Measurements from ENCODE around the gene TPRN. TPM values are rescaled to one million over a fixed set of nuclear protein-coding genes. Genes with fewer than 3 reads are reported as not detected.

Gene TPRN
- total RNA-seq, 1 experiment from 2014 or later, result 12.0 TPM

GRCh38 chr9:137219757-137220316, 19.3 kb upstream of the TPRN start:
- Histone ChIP-seq H3K4me3 (no peak overlapping the region), H3K9me3 (no peaks in the 10 kb centered on the region), H3K27me3 (no peaks in the 10 kb centered on the region), H3K36me3 (no peaks in the 10 kb centered on the region; the same call in 1 of the 2 replicates)
- no peak for DNase-seq

GRCh38 chr9:137218754-137219271, 18.3 kb upstream of the TPRN start:
- DNase-seq, result peak; percentile 46
- no peaks in the 10 kb centered on the region for H3K9me3 ChIP-seq
- H3K36me3 ChIP-seq, result no peaks in the 10 kb centered on the region; the same call in 1 of the 2 replicates
- no peaks in the 10 kb centered on the region for H3K27me3 ChIP-seq
- no peak overlapping the region for H3K4me3 ChIP-seq

GRCh38 chr9:137218212-137218753, 17.7 kb upstream of the TPRN start:
- no peaks in the 10 kb centered on the region for H3K9me3 ChIP-seq
- H3K36me3 ChIP-seq, result no peaks in the 10 kb centered on the region; the same call in 1 of the 2 replicates
- H3K4me3 ChIP-seq, result no peak overlapping the region
- no peaks in the 10 kb centered on the region for H3K27me3 ChIP-seq
- no peak for DNase-seq

GRCh38 chr9:137217276-137218211, 17.0 kb upstream of the TPRN start:
- Histone ChIP-seq H3K4me3 (no peak overlapping the region), H3K36me3 (peaks cover 2% of the 10 kb centered on the region; the same call in 1 of the 2 replicates), H3K27me3 (no peaks in the 10 kb centered on the region), H3K9me3 (no peaks in the 10 kb centered on the region)
- DNase-seq, result no peak

GRCh38 chr9:137216188-137216965, 15.8 kb upstream of the TPRN start:
- H3K36me3 ChIP-seq, result peaks cover 2% of the 10 kb centered on the region; the same call in 1 of the 2 replicates
- DNase-seq, result no peak
- no peaks in the 10 kb centered on the region for H3K9me3 ChIP-seq
- no peaks in the 10 kb centered on the region for H3K27me3 ChIP-seq
- H3K4me3 ChIP-seq, result no peak overlapping the region

GRCh38 chr9:137215196-137215986, 14.8 kb upstream of the TPRN start:
- peaks cover 2% of the 10 kb centered on the region; the same call in 1 of the 2 replicates for H3K36me3 ChIP-seq
- H3K27me3 ChIP-seq, result no peaks in the 10 kb centered on the region
- H3K4me3 ChIP-seq, result no peak overlapping the region
- H3K9me3 ChIP-seq, result no peaks in the 10 kb centered on the region
- DNase-seq, result no peak

- Histone ChIP-seq H3K27me3 (no peaks in the 10 kb centered on the region), H3K9me3 (no peaks in the 10 kb centered on the region), H3K36me3 (peaks cover 2% of the 10 kb centered on the region; the same call in 1 of the 2 replicates), H3K4me3 (no peak overlapping the region)
- no peak for DNase-seq
These were observed 14.1 kb upstream of the TPRN start for GRCh38 chr9:137214620-137215019.

GRCh38 chr9:137213160-137214060, 12.9 kb upstream of the TPRN start:
- no peak for DNase-seq
- Histone ChIP-seq H3K27me3 (no peaks in the 10 kb centered on the region), H3K9me3 (no peaks in the 10 kb centered on the region), H3K4me3 (no peak overlapping the region), H3K36me3 (peaks cover 2% of the 10 kb centered on the region; the same call in 1 of the 2 replicates)

- no peaks in the 10 kb centered on the region for H3K9me3 ChIP-seq
- no peak overlapping the region for H3K4me3 ChIP-seq
- no peaks in the 10 kb centered on the region for H3K27me3 ChIP-seq
- peaks cover 5% of the 10 kb centered on the region for H3K36me3 ChIP-seq
- no peak for DNase-seq
These were observed 12.0 kb upstream of the TPRN start for GRCh38 chr9:137212520-137212919.

- no peak for DNase-seq
- H3K4me3 ChIP-seq, result no peak overlapping the region
- H3K9me3 ChIP-seq, result no peaks in the 10 kb centered on the region
- H3K36me3 ChIP-seq, result peaks cover 13% of the 10 kb centered on the region
- no peaks in the 10 kb centered on the region for H3K27me3 ChIP-seq
These were observed 11.0 kb upstream of the TPRN start for GRCh38 chr9:137211532-137211931.

GRCh38 chr9:137206602-137207001, 6.1 kb upstream of the TPRN start:
- peak overlapping the region; percentile 82 for H3K4me3 ChIP-seq
- peaks cover 17% of the 10 kb centered on the region for H3K36me3 ChIP-seq
- no peak for DNase-seq
- no peaks in the 10 kb centered on the region for H3K9me3 ChIP-seq
- no peaks in the 10 kb centered on the region for H3K27me3 ChIP-seq

- no peaks in the 10 kb centered on the region for H3K27me3 ChIP-seq
- peak within 1 kb of the TSS; percentile 82 for H3K4me3 ChIP-seq
- H3K9me3 ChIP-seq, result no peaks in the 10 kb centered on the region
- DNase-seq, result peak; percentile 90
- peaks cover 17% of the 10 kb centered on the region for H3K36me3 ChIP-seq
These were observed 4.9 kb upstream of the TPRN start, which contains the start of the genes NDOR1 and TMEM203 for GRCh38 chr9:137205126-137206069. NDOR1 (plus strand) TSS chr9:137205700; CDS start chr9:137205778, 78 bp downstream. TMEM203 (minus strand) TSS chr9:137205648; CDS start chr9:137205414, 234 bp downstream.

- H3K36me3 ChIP-seq, result peaks cover 17% of the 10 kb centered on the region
- H3K4me3 ChIP-seq, result peak overlapping the region; percentile 82
- no peaks in the 10 kb centered on the region for H3K9me3 ChIP-seq
- H3K27me3 ChIP-seq, result no peaks in the 10 kb centered on the region
- DNase-seq, result no peak
These were observed 4.2 kb upstream of the TPRN start for GRCh38 chr9:137204731-137205125.

- Histone ChIP-seq H3K9me3 (no peaks in the 10 kb centered on the region), H3K27me3 (no peaks in the 10 kb centered on the region), H3K4me3 (no peak overlapping the region), H3K36me3 (peaks cover 17% of the 10 kb centered on the region)
- no peak for DNase-seq
These were observed 2.4 kb upstream of the TPRN start for GRCh38 chr9:137202966-137203365.

Measured in MG63 (cell line).